DMS53 treated with DMSO at 0.1 percent for 48 hours (cell line): Measurements from ENCODE around the gene GABRA4.

ENCODE experiments used
- DNase-seq: peaks from one replicate; lab custom pipeline; 2025; ENCODE audit not compliant: unreplicated experiment; lab: John Stamatoyannopoulos, UW

GABRA4 gene

DNA sequence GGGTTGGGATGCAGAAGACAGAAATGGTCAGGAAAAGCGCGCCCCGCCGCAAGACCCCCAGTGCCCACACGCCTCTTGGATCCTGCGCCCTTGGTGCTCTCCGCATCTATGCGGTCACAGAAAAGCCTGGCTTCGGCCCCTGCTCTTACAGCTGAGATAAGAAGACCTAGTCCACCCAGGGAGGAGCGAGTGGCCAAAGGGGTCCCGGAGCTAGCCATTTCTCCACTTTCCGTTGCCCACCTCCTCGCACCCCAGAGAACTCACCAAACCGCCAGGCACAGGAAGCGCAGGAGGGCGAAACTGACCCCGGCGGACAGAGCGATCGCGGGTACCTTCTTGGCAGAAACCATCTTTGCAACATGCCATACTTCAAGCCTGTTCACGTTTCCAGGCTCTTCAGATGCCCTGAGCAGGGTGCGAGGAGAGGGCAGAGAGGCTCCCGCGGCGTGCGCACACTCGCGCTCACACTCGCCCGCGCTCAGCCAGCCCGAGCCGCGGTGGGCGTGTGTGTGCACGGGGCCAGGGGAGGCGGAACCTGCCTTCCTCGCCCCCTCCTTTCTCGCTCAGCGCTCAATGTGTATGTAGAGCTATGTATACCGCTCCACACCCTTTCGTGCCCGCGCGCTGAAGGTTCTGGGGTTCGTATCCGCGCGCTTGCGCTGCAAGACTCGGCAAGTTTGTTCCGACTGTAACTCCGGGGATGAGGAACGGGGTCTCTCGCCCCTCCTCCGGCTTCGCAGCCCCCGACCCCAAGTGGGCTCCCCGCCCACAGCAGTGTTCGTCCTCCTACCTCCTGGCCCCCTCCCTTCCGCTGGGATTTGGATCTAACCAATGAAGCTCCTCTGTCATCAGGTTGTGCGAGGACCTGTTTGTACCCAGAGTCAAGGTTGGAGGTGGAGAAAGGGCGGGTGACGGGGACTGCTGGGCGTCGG is at the start of gene GABRA4:
GABRA4 (minus strand) TSS at position 507 of the 932 bp plus-strand sequence; CDS start at position 350, 157 bp downstream.
- peak; percentile 18 for DNase-seq

DNA sequence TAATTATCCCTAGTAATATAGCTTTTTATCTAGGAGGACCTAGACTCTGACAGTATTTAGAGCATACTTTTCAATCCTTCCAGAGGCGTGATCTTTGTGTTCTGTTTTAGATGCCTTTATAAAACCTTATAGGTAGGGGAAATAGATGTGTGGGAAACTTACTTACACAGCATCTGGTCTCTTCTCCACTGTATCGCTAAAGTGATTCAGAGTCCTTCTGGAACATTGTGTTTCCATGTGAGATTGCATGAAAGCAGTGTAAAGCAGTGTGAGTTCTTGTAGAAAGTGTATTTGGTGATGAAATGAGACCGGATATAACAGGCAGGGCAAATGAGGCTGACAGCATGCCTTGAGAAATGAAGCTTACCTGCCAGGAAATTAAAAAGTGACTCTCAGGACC is 47.4 kb upstream of the GABRA4 start:
- DNase-seq = no peak

DNA sequence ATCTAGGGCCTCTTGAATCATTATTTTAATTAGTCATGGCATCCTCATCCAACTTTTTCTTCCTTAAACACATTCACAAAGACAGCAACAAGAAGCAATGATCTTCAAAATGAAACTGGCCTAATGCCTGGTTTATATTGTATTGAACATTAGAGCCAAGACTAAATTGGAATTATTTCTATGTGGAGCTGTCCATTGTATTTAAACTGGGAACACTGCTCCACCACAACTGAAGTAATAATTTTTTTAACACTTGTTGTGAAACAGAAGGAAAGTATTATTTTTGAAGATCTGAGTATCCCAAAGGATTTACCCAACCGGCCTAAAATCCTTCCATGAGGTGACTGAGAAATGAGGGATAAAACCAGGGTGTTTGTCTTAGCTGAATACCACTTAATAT is 44.9 kb upstream of the GABRA4 start:
- no peak for DNase-seq

DNA sequence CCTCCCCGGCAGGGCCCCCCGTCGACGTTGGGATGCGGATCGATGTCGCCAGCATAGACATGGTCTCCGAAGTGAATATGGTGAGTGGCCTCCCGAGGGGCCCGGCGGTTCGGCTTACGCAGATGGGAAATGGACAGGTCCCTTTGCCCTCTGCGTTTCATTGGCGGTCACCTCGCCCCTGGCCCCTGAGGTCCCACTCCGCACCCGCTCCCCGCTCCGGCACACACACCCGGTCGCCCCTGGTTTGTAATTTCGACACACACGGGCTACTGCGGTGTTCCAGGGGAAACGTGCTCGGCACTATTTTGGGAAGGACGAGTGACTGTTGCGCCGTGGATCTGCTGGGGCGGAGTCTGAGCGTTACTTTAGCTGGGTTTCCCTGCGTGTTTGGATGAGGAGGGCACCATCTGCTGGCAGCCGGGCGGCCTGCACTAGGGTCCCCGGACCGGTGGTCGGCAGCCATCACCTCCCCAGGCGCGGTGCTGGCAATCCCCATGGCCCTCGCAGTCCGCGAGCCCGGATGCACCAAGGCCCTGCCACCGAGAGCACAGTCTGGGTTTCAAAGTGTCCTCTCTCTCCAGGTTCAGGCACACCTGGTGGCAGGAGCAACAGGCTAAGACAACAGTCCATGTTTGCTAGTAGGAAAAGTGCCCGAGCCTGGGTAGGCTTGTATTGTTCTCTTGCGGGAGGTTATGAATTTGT is 39.2 kb upstream of the GABRA4 start:
- peak; percentile 81 for DNase-seq

DNA sequence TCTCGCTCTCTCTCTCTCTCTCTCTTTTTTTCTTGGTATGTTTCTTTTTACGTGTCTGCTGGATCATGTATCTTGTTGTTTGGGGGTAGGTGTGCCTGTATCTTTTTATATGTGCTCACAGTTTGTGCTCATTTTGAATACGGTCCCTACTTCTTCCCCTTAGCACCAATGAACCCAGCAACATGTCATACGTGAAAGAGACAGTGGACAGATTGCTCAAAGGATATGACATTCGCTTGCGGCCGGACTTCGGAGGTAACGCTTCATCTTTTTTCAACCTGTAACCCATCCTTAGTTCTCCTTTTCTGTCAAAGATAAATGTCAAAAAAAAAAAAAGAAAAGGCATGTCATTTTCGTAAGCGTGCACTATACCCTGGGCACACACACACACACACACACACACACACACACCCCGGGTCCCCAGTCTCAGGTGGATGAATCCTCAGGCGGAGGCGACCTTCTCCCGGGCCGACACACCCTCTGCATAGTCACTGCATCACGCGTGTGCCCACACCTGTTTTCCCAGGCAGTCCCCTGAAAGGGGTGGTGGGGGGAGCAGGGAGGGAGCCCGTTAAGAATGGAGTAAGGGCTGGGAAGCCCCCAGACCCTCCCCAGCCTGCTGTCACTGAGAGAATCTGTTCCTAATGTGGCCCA is 38.5 kb upstream of the GABRA4 start:
- peak; percentile 78 for DNase-seq

DNA sequence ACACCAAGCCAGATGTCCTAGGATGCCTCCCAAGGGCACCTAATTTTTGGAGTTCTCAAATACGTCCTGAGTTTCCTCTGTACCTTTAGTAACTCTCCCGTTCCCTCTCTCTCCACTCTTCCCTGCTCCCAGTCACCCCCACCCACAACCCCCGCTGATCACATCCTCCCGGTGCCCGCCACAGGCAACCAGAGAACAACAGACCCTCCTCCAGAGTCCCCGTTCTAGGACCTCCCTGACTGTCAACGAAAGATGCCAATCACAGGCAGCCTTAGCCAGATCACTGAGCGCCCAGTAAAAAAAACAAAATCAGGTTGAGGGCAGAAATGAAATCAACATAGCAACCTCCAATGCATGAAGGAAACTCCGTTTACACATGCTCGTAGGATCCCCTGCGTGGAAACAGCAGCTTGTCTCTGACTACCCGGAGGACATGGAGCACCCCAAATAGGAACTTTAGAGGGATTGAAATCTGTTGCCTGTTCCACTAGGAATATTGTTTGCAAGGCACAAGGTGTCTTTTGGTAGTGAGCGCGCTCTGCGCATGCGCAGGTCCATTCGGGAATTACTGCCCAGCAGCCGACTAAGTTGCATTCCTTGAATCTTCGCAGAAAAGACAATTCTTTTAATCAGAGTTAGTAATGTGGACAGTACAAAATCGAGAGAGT is 37.8 kb upstream of the GABRA4 start, which contains the start of gene GABRB1:
GABRB1 (plus strand) TSS at position 557 of the 668 bp plus-strand sequence.
- peak; percentile 79 for DNase-seq

DNA sequence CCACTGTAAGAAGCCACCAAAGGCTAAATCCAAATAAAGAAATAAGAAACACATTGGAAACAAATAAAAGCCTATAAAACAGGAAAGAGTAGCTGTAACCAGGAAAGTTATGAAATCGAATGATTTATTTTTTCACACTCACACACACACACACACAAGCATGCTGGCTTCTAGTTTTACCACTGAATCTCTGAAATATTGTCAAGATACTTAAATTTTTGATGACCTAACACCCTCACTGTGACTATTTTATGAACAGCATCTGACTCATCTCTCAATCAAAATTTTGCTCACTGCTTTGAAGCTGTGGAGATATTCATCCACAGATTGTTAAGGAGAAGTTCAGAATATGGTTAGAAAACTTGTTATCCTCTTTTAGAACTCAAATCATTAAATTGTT is 24.1 kb upstream of the GABRA4 start:
- no peak for DNase-seq

DNA sequence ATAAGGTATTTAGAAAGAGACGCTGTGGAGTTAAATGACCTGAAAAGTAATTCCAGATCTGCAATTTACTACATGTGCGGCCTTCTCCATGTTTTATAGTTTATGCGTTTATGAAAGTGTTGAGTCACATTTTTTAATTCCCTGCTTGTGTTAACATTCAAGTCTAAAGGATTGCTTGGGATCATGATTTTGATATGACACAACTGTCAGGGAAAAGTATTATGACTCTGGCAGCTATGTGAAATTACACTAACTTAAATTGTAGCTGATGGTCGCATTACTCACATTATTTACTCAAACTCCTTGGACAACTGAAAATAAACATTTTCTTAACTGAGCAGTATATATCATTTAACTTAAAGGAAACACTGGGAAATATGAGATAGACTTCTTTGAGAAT is 23.7 kb upstream of the GABRA4 start:
- DNase-seq = no peak

DNA sequence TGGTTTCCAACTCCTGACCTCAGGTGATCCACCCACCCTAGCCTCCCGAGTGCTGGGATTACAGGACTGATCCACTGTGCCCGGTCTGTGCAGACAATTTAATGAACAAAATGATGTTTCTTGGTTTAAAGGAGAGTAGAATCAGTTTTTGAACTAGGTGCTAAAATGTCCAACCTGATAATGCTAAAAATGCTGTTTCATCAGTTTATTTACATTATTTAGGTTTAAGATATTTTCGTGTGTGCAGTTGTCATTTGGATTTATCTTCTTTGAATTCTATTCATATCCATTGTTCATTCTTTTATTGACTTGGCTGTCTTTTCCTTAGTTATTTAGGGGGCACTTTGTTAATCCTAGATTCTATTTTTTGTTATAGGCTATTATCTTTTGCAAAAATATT is 20.0 kb upstream of the GABRA4 start:
- no peak for DNase-seq

DNA sequence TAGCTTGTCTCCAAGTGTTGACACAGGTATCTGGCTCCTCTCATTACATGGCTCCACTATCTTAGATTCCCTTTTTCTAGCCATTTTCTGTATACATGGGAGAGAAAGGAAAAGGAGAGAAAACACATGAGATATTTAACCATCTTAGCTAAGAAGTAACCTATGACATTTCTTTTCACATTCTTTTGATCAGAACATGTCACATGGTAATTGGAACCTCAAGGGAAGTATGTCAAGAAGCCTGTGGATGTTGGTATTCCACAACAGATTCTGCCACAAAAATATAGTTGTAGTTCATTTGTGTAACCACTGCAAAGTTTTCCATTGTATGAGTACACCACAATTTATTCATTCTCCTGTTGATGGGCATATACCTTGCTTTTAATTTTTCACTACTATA is 19.3 kb upstream of the GABRA4 start:
- no peak for DNase-seq

DNA sequence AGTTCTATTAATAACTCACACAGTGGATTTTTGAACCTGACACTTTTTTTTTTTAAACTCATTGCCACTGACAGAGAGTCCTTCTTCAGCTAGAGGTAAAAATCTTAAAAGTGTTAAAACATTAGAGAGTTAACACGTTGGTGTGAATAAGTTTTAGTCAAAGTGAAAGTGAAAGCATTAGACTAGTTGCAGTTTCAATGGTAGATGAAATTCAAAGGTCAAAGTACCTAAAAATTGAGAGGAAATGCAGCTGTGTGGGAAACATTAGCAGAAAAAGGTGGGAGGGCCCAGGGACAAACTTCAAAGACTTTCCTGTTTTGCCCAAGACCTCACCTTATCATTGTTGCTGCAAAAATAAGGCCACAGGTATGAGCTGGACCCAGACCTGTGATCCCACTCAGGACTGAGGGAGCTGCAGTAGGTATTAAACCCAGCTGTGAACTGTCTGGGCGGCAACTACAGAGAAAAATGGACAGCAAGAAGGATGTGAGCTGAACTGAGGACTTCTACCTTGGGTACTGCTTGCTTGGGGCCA is 17.6 kb upstream of the GABRA4 start:
- DNase-seq = peak; percentile 30

DNA sequence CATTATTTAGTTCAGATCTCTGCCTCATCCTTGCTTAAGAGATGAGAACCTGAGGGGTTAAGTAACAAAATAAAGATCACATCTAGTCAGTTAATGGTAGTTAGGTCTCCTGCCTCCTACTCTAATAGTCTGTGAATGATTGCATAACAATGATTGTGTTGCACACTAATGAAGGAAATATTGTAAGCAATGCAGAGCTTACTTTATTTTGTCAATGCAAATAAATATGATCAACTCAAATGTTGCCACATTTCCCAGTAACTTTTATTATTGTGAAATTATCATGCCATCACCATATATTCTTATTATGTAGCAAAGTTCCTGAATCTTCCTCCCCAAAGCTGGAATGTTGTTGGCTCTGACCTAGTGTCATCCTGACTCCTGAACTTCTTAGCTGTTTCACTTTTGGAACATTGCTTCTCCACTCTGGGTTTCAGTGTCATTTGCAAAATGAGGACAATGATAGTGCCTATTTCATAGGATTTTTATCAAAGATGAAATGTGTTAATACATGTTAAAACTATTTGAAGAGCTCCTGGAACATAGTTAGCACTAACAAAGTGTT is 17.0 kb upstream of the GABRA4 start:
- no peak for DNase-seq

DNA sequence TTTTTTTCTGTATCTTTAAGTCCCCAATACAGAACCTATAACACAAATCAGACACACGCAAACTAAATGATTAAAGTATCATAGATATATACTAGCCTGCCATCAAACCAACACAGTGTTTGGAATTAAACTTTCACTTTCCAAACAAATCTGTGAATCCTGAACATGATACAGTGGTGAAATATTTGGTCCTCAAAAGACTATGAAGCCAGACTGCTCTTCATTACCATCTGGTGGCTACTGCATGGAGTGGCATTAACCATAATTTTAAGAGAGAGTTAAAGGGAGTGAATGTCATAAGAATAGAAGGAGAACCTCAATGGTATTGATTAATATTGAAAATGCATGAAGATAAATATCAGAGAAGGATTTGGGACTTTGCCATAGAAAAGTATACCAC is 9.2 kb upstream of the GABRA4 start:
- no peak for DNase-seq

DNA sequence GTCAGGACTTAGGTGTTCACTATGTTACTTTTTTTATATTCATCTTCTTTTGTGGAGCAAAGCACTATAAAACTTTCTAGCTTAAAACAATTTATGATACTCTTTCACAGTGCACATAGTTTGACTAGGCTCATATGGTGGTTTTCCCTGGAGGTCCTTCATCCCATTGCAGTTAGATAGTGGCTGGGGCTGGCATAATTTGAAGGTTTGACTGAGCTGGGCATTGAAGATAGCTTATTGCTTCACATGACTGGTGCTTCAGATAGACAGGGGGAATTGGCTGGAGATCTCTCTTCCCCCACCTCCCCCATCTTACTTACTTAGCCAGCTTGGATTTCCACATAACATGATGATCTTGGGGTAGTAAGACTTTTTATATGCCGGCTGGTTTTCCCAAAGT is 7.0 kb upstream of the GABRA4 start:
- DNase-seq = no peak

DNA sequence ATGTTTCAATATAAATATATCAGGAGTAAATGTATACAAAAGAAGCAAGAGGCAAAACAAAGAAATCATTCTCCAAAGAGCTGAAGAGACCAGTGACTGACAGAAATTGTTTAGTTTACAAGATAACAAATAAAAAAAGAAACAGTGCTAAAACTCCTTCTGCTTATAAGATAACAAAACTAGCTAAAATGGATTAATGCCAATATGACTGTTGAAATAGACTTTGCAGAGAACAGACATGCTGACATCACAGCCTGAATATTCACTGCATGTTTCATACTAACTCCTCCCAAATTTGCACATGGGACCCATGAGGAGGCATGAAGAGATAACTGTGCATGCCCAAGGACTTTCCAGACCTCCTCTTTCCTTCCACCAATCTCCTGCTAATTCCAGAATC is 6.2 kb upstream of the GABRA4 start:
- DNase-seq = no peak

DNA sequence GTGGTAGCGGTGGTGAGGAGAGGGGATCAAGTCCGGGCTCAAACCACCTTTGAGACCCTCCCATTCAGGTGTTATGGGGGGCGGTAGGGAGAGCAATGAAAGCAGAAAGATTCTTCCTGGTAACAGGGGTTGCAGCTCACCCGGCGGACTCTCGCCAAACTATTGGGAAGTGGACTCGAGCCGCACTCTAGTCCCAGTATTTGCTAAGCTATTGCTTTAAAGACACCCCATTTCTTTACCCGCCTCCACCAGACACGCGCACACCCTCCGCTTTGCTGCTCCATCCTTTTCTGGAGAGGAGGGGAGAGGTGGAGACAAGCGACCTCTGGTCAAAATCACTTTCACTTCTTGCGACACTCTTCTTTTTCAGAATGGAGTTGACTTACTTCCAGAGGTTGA is 625 bp upstream of the GABRA4 start:
- no peak for DNase-seq

DNA sequence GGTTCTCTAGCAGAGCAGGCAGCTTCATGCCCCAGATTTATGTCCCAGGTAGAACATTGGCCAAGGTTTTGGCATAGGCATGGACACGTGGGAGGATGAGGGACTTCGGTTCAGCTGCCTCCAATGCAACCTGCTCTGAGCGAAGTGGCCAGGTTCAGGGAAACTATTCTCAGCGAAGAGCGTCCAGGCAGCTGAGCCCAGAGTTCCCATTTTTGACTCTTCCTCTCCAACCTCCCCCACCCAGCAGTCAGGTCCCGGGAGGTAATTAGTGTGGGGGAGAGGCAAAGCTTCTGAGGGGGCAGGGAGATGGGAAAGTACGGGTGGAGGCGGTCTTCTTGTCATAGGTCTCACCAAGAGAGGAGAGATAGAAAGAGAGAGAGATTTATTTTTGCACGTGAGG is 1.0 kb downstream of the GABRA4 start:
- no peak for DNase-seq

DNA sequence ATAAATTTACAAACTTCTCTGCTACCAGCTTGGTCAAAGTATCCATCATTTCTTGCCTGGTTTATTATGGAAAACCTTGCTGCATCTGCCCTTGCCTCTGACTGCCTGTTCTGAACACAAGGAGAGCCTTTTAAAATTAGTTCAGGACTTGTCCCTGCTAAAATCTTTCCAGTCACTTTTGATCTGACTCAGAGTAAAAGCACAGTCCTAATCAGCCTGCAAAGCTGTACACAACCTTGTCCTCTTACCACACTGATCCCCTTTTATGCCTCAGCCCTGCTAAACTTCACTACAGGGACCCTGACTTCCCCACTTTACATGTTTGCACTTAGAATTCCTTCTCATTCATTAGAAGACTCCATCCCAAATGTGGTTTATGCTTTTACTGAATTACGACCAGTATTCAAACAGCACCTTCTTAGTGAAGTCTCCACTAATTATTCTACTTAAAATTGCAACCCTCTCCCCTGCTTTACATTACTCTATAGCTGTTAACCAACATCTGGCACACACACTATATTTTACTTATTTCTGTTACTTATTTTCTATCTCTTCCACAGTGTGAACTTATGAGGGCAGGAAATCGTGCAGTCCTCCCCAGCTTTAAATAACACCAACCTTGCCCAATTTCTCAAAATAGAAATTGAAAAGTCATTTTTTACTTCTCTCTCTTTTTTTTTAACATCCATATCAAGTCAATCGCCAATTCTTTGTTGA is 6.3 kb downstream of the GABRA4 start:
- no peak for DNase-seq

DNA sequence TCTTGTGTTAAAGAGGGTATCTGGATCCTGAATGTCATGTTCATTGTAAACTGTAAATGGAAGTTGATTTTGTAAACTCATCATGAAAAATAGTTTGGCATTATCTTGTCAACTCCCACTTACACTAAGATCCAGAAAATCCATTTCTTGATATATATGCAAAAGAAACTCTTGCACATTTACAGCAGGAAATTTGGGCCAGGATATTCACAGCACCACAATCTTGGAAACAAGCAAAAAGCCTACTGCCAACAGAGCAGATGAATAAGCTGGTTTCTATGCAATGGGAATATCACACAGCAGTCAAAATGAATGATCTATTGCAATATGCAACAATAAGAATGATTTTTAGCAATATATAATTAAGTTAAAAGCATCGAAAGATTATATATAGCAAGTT is 8.6 kb downstream of the GABRA4 start:
- DNase-seq = no peak

DNA sequence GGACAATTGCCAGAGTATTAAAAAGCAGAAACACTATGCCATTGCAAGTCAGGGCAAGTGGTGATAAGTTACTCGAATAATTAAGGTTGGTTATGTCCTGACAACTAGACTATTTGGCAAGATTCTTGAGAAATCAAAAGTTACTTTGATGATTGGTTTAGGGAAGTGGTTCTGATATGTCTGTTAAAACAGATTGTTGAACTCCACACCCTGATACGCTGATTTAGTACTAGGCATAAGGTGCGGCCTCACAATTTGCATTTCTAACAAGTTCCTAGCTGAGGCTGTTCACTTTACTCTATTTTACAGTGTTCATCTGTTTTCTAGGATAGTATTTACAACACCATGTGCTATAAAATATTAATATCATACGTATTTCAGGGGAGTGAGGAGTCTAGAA is 12.5 kb downstream of the GABRA4 start:
- DNase-seq = no peak
